Naive thymus-derived CD4-positive, alpha-beta T cell (primary cell): Measurements from ENCODE around the gene ZNRF3. TPM values are rescaled to one million over a fixed set of nuclear protein-coding genes. Genes with fewer than 3 reads are reported as not detected.

Source experiments
- ATAC-seq: fragments of 150-1000 bp; cut with Tn5 transposase; 2 replicates; pipeline ENCODE4 v1.10.0; 2021; ENCODE audit warnings: mild to moderate bottlenecking, moderate library complexity
- CTCF ChIA-PET: fragments of 350-600 bp; sonication (Branson Sonifier 250); formaldehyde crosslinking; loops from one replicate; lab custom pipeline; 2021; ENCODE audit warnings: antibody characterized with exemption; lab: Charles Lee
- POLR2A ChIA-PET: fragments of 350-600 bp; sonication (Branson Sonifier 250); formaldehyde crosslinking; loops from one replicate; lab custom pipeline; 2021; ENCODE audit warnings: antibody characterized with exemption, inconsistent platforms; lab: Charles Lee
- DNase-seq, 9 donors: peaks; one replicate each; pipeline versions ENCODE4 v3.0.0 to v3.0.0-alpha.2; 2020 to 2022; ENCODE audit warnings: mixed read lengths in 1 of 9
- H3K27ac ChIP-seq: one replicate; pipeline ENCODE4 v1.7.0; 2013; ENCODE audit warnings: mild to moderate bottlenecking, low read depth, low read length, moderate library complexity
- H3K27me3 ChIP-seq, 2 donors: one replicate each; pipeline ENCODE4 v1.7.0; 2013; ENCODE audit warnings: low read length in 2 of 2, mild to moderate bottlenecking in 2 of 2, moderate library complexity in 2 of 2; ENCODE audit not compliant: control insufficient read depth in 2 of 2, insufficient read depth in 2 of 2
- H3K36me3 ChIP-seq, 3 experiments: 1 replicate in 2 of 3; 2 replicates in 1 of 3; pipeline ENCODE4 v1.7.0; 2013; ENCODE audit warnings: low read length in 3 of 3, mild to moderate bottlenecking in 3 of 3, moderate library complexity in 1 of 3; ENCODE audit not compliant: insufficient read depth in 3 of 3, control insufficient read depth in 2 of 3
- H3K4me1 ChIP-seq, 2 donors: one replicate each; pipeline ENCODE4 v1.7.0; 2013; ENCODE audit warnings: low read length in 2 of 2, mild to moderate bottlenecking in 2 of 2, moderate library complexity in 1 of 2; ENCODE audit not compliant: control insufficient read depth in 2 of 2, insufficient read depth in 2 of 2
- H3K4me3 ChIP-seq: 2 replicates; pipeline ENCODE4 v1.7.0; 2013; ENCODE audit warnings: mild to moderate bottlenecking, low read length
- H3K9me3 ChIP-seq, 3 experiments: 1 replicate in 2 of 3; 2 replicates in 1 of 3; pipeline ENCODE4 v1.7.0; 2013; ENCODE audit warnings: low read length in 3 of 3; ENCODE audit not compliant: control insufficient read depth in 2 of 3
- H3K27ac Mint-ChIP-seq, 9 donors: one replicate each; pipeline ENCODE4 v1.8.0; 2020 to 2022; ENCODE audit warnings: mixed read lengths in 9 of 9, mild to moderate bottlenecking in 8 of 9, moderate library complexity in 5 of 9, inconsistent platforms in 2 of 9
- H3K27me3 Mint-ChIP-seq, 5 donors: one replicate each; pipeline ENCODE4 v1.8.0; 2021 to 2022; ENCODE audit warnings: mixed read lengths in 5 of 5, mild to moderate bottlenecking in 1 of 5
- H3K36me3 Mint-ChIP-seq, 5 donors: one replicate each; pipeline ENCODE4 v1.8.0; 2020 to 2022; ENCODE audit warnings: mixed read lengths in 5 of 5, mild to moderate bottlenecking in 3 of 5, inconsistent platforms in 1 of 5
- H3K4me1 Mint-ChIP-seq, 7 donors: one replicate each; pipeline ENCODE4 v1.8.0; 2020 to 2022; ENCODE audit warnings: mixed read lengths in 7 of 7, mild to moderate bottlenecking in 3 of 7, inconsistent platforms in 1 of 7
- H3K4me3 Mint-ChIP-seq, 10 donors: one replicate each; pipeline ENCODE4 v1.8.0; 2020 to 2022; ENCODE audit warnings: mild to moderate bottlenecking in 10 of 10, mixed read lengths in 10 of 10, moderate library complexity in 6 of 10, inconsistent platforms in 2 of 10
- H3K9me3 Mint-ChIP-seq, 11 donors: one replicate each; pipeline ENCODE4 v1.8.0; 2020 to 2022; ENCODE audit warnings: mixed read lengths in 11 of 11, mild to moderate bottlenecking in 4 of 11, inconsistent platforms in 1 of 11, moderate library complexity in 1 of 11
- intact Hi-C, 2 donors: fragments of 100-400 bp; cut with micrococcal nuclease; formaldehyde crosslinking; loops; one replicate each; pipeline ENCODE4 v1.15.1; 2023
- polyA plus RNA-seq, 2 donors: library from polyadenylated mRNA; unstranded; fragments of 300-500 nt; fragmentation: Illumina TruSeq; gene quantifications; one replicate each; pipeline ENCODE4 v1.2.3, GENCODE V29; 2021
- total RNA-seq, 6 experiments: library from RNA in 5 of 6; stranded (reverse) in 5 of 6; gene quantifications; 1 replicate in 5 of 6; 2 replicates in 1 of 6; pipeline ENCODE4 v1.2.3 and lab custom pipeline; 2021 to 2026

ZNRF3 gene
- total and polyA plus RNA-seq, 7 experiments from 2014 or later, result 0.22 to 0.98 (median 0.63) TPM

DNA sequence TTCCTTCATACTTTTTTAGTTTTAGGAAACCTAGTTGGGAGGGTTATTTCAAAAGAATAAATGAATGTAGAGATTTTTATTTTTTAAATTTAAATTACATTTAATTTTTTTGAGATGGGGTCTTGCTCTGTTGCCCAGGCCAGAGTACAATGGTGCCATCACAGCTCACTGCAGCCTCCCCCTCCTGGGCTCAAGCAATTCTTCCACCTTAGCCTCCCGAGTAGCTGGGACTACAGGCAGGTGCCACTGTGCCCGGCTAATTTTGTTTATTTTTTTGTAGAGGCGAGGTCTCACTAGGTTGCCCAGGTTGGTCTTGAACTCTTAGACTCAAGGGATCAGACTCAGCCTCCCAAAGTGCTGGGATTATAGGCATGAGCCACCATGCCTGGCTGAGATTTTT lies 32.6 kb downstream of the ZNRF3 start:
- ChIA-PET POLR2A (interaction anchor here (0.7 kb wide), 1 partner anchor 13 kb away, joined by 3 read pairs; no protein-coding TSS in a partner anchor), CTCF (interaction anchor here (1.0 kb wide), 1 partner anchor 10 kb away, joined by 4 read pairs; no protein-coding TSS in a partner anchor)
- DNase-seq, result no peak

GRCh38 chr22:28917747-28918549 lies 34.6 kb downstream of the ZNRF3 start:
- no peaks in the 10 kb centered on the region for H3K9me3 Mint-ChIP-seq
- ATAC-seq (no peak), DNase-seq (no peak)
- H3K36me3 Mint-ChIP-seq, result peaks cover 0 to 5% (median 3%) of the 10 kb centered on the region in 5 donors
- no peak overlapping the region for H3K4me3 Mint-ChIP-seq
- no peaks in the 10 kb centered on the region for H3K36me3 ChIP-seq
- H3K4me1 ChIP-seq, result no peaks in the 10 kb centered on the region
- no peak overlapping the region for H3K27ac Mint-ChIP-seq
- H3K9me3 ChIP-seq, result no peaks in the 10 kb centered on the region
- H3K4me3 ChIP-seq, result no peak overlapping the region
- peaks cover 14 to 78% (median 21%) of the 10 kb centered on the region in 5 donors for H3K27me3 Mint-ChIP-seq
- intact Hi-C loops, result no loop called here
- CTCF ChIA-PET, result no interaction called here
- no peaks in the 10 kb centered on the region for H3K27me3 ChIP-seq
- POLR2A ChIA-PET, result no interaction called here
- H3K4me1 Mint-ChIP-seq, result no peaks in the 10 kb centered on the region
- no peak overlapping the region for H3K27ac ChIP-seq

More for the DNA sequence above, 32.6 kb downstream of the ZNRF3 start:
- H3K36me3 Mint-ChIP-seq, result peaks cover 0 to 5% (median 3%) of the 10 kb centered on the region in 5 donors
- no peaks in the 10 kb centered on the region for H3K36me3 ChIP-seq
- no peaks in the 10 kb centered on the region for H3K27me3 ChIP-seq
- no peak overlapping the region for H3K27ac ChIP-seq
- no peak overlapping the region for H3K27ac Mint-ChIP-seq
- intact Hi-C loops, result no loop called here
- H3K27me3 Mint-ChIP-seq, result peaks cover 6 to 72% (median 13%) of the 10 kb centered on the region in 5 donors
- H3K9me3 Mint-ChIP-seq, result no peaks in the 10 kb centered on the region
- no peak for ATAC-seq
- H3K4me3 ChIP-seq, result no peak overlapping the region
- no peaks in the 10 kb centered on the region for H3K9me3 ChIP-seq
- no peak overlapping the region for H3K4me3 Mint-ChIP-seq
- H3K4me1 Mint-ChIP-seq, result peaks cover 0 to 1% (median 0%) of the 10 kb centered on the region in 7 donors
- H3K4me1 ChIP-seq, result no peaks in the 10 kb centered on the region

DNA sequence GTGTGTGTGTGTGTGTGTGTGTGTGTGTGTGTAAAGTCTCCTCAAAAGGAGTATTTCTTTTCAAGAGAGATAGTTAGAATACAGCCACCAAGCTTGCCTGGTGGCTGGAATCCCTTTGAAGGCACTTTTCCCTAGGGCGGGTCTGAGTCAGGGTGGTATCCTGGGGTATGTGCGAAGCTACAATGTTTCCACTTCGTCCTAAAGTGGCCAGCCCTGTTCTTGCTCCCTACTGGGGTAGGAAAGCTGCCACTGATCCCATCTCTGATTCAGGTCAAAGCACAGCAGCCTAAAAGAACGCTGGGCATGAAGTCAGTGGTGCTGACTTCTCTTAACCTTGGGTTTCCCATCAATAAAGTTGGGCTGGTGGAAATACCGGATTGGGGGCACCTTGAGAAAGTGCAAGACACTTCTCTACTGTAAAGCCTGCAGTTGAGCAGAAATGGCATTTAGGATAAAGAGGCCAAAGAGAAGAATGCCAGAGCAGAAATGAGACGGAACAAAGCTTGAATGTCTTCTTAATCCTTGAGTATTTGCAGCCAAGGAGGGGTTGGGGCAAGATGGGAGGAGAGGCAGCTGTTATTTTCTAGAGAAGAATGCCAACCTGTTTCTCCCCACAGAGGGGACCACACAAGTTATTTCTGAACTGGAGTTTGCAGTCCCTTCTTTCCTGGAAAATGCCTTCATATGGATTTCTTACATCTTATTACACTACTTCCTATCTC lies 35.3 kb downstream of the ZNRF3 start:
- intact Hi-C loops, result no loop called here
- Histone ChIP-seq H3K27ac (no peak overlapping the region), H3K4me3 (no peak overlapping the region), H3K27me3 (no peaks in the 10 kb centered on the region), H3K4me1 (no peaks in the 10 kb centered on the region), H3K9me3 (no peaks in the 10 kb centered on the region), H3K36me3 (no peaks in the 10 kb centered on the region)
- no peak overlapping the region for H3K4me3 Mint-ChIP-seq
- H3K27me3 Mint-ChIP-seq, result peaks cover 16 to 78% (median 29%) of the 10 kb centered on the region in 5 donors
- DNase-seq, result no peak
- POLR2A ChIA-PET, result no interaction called here
- CTCF ChIA-PET, result no interaction called here
- H3K36me3 Mint-ChIP-seq, result peaks cover 0 to 3% (median 0%) of the 10 kb centered on the region in 5 donors
- ATAC-seq, result no peak
- no peaks in the 10 kb centered on the region for H3K9me3 Mint-ChIP-seq
- H3K27ac Mint-ChIP-seq, result no peak overlapping the region
- no peaks in the 10 kb centered on the region for H3K4me1 Mint-ChIP-seq

DNA sequence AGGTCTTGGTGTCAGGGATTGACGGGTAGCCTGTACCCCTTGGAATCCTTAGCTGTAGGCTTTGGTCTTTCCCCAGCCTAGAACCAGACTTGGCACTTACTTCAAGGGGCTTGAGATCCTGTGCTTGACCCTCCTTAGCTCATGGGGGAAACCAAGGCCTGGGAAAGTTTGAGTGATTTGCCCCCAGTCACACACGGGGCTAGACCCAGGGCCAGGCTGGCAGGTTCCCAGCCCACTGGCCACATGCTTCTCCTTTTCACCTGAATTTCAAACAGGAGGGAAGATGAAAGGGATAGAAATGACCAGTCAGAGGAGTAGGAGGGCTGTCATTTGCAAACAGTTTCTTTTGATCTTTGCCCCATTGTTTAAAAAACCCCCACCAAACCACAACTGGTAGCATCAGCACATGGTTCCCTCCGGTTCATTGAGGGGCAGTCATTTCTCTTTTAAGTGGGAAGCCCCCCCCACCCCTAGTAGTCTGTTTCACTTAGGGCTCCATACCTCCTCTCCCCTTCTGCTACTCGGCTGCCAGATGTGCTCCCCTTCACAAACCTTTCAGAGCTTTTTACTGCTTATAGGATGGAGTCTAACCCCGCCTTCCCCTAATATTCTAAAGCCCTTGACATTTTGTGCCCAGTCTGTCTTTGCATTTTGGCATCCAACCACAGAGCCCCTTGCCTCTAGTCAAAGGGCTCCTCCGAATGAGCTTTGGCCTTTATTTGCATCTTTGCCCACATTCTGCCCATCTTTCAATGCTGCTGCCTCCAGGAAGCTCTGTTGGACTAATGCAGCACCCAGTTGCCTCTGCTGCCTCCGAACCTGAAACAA lies 37.6 kb downstream of the ZNRF3 start:
- ChIA-PET CTCF (interaction anchor here (0.7 kb wide), 1 partner anchor 42 kb away, joined by 3 read pairs; no protein-coding TSS in a partner anchor), POLR2A (no interaction called here)
- Mint-ChIP-seq H3K36me3 (peaks cover 0 to 8% (median 0%) of the 10 kb centered on the region in 5 donors), H3K27ac (no peak overlapping the region), H3K27me3 (peaks cover 22 to 82% (median 37%) of the 10 kb centered on the region in 5 donors), H3K4me3 (no peak overlapping the region), H3K9me3 (no peaks in the 10 kb centered on the region), H3K4me1 (peaks cover 0 to under 1% (median 0%) of the 10 kb centered on the region in 7 donors)
- Histone ChIP-seq H3K4me3 (no peak overlapping the region), H3K27ac (no peak overlapping the region), H3K36me3 (no peaks in the 10 kb centered on the region), H3K27me3 (no peaks in the 10 kb centered on the region), H3K9me3 (no peaks in the 10 kb centered on the region), H3K4me1 (no peaks in the 10 kb centered on the region)
- intact Hi-C loops, result no loop called here
- no peak for DNase-seq
- ATAC-seq, result no peak

DNA sequence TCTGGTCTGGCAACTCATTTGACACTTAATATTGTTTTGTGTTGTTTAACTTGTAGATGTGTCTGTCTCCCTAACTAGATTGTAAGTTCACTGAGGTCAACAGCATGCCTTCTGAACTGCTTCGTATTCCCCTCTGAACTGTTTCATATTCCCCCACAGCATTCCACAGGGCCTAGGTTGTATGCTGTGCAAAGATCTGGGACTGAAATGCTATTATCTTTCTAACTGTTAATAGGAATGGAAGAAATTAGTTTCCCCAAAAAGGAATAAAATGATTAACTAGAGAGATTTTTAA lies 38.2 kb downstream of the ZNRF3 start:
- H3K27ac Mint-ChIP-seq, result no peak overlapping the region
- peaks cover 0 to 7% (median 0%) of the 10 kb centered on the region in 5 donors for H3K36me3 Mint-ChIP-seq
- ATAC-seq, result no peak
- H3K4me1 Mint-ChIP-seq, result peaks cover 0 to 2% (median 0%) of the 10 kb centered on the region in 7 donors
- Histone ChIP-seq H3K36me3 (no peaks in the 10 kb centered on the region), H3K27me3 (no peaks in the 10 kb centered on the region), H3K4me3 (no peak overlapping the region), H3K27ac (no peak overlapping the region), H3K4me1 (no peaks in the 10 kb centered on the region), H3K9me3 (no peaks in the 10 kb centered on the region)
- H3K9me3 Mint-ChIP-seq, result no peaks in the 10 kb centered on the region
- intact Hi-C loops, result no loop called here
- no peak overlapping the region for H3K4me3 Mint-ChIP-seq
- CTCF ChIA-PET, result no interaction called here
- POLR2A ChIA-PET, result no interaction called here
- peaks cover 22 to 78% (median 39%) of the 10 kb centered on the region in 5 donors for H3K27me3 Mint-ChIP-seq
- DNase-seq, result no peak

GRCh38 chr22:28922540-28923244 lies 39.3 kb downstream of the ZNRF3 start:
- DNase-seq (no peak), ATAC-seq (no peak)
- H3K4me3 Mint-ChIP-seq, result no peak overlapping the region
- ChIA-PET CTCF (no interaction called here), POLR2A (no interaction called here)
- Histone ChIP-seq H3K4me1 (no peaks in the 10 kb centered on the region), H3K27me3 (no peaks in the 10 kb centered on the region), H3K9me3 (no peaks in the 10 kb centered on the region), H3K4me3 (no peak overlapping the region), H3K27ac (no peak overlapping the region), H3K36me3 (no peaks in the 10 kb centered on the region)
- intact Hi-C loops, result no loop called here
- H3K36me3 Mint-ChIP-seq, result peaks cover 0 to 5% (median 0%) of the 10 kb centered on the region in 5 donors
- no peaks in the 10 kb centered on the region for H3K9me3 Mint-ChIP-seq
- H3K27ac Mint-ChIP-seq, result no peak overlapping the region
- H3K4me1 Mint-ChIP-seq, result peaks cover 0 to 3% (median 0%) of the 10 kb centered on the region in 7 donors
- peaks cover 22 to 72% (median 43%) of the 10 kb centered on the region in 5 donors for H3K27me3 Mint-ChIP-seq
